ENCODE data around the gene WDR1.

Gene WDR1

GRCh38 chr4:10160281-10160856 lies 43.8 kb upstream of the WDR1 start:
- peak; percentile 47 for TF ChIP-seq CTCF (IDR thresholded peaks at IDR 0.05; ENCODE audit: control insufficient read depth, insufficient read depth, low read depth, low read length, missing control alignments)
- DNase-seq (ENCODE audit: low read depth): no peak
- no peak overlapping the region for H3K4me3 ChIP-seq (ENCODE audit: control insufficient read depth, low read depth, low read length)

GRCh38 chr4:10159671-10160070 lies 43.1 kb upstream of the WDR1 start:
- no peak for TF ChIP-seq CTCF (IDR thresholded peaks at IDR 0.05; ENCODE audit: control insufficient read depth, insufficient read depth, low read depth, low read length, missing control alignments)
- no peak overlapping the region for H3K4me3 ChIP-seq (ENCODE audit: control insufficient read depth, low read depth, low read length)
- no peak for DNase-seq (ENCODE audit: low read depth)

DNA sequence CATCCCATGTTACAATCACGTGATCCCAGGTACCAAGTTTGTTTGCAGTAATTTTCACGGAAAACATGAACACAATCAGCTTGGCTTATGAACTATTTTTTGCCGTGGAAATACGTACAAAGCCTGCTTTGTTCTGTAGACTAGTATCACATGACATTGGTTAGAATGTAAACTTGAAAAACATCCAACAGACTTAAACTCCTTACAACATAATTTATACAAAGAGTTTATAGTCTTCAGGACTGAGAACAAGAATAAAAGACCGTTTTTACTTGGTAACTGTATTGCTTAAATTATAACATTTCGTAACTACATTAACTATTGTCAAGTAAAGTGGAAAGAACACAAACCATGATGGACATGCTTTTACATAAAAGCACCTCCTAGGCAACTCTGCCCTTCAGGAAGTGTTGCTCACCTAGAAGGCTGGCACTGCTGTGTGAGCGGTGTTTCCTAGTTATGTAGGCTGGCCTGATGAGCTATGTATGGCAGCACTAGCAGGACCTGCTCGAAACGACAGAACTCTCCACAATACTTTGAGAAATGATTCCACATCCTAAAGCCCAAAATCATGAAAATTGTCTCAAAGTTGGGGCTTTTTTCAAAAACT lies 41.8 kb upstream of the WDR1 start:
- no peak for TF ChIP-seq CTCF (IDR thresholded peaks at IDR 0.05; ENCODE audit: control insufficient read depth, insufficient read depth, low read depth, low read length, missing control alignments)
- no peak overlapping the region for H3K4me3 ChIP-seq (ENCODE audit: control insufficient read depth, low read depth, low read length)
- no peak for DNase-seq (ENCODE audit: low read depth)

DNA sequence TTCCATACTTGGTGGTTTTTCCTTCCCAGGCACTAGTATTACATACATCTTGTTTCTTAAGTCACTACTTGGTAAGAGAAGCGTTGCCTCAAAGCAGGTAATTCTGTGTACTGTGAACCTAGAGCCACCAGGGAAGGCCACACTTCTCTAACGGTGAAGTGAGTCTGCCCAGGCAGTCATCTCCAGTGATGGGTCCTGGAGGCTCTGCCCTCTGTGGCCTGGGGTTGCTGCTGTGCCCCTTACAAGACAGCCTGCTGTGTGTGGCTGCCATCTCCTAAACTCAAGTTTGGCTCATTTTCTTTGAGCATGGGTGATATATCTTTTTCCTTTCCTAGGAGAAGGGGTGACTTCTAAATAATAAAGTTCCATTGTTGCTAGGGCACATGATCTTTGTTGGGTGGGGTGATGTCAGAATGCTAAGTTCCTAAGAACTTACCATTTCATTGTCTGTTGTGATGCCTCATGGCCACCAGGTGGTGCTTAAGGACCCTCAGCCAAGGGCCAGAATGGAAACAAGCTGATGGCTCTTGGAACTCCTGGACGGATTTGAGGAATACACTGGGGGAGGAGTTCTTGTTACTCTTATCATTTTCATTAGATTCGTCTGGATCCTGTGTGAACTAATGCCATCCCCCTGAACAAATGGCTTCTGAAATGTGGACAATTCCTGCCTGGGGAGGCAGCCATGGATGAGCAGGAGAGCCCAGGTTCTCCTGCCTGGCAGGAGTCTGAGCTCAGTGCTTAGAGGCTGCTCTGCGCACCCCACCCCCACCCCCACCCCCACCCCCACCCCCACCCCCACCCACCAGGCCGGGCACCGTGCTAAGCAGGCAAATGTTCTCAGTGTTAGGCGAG lies 41.1 kb upstream of the WDR1 start:
- H3K4me3 ChIP-seq (ENCODE audit: control insufficient read depth, low read depth, low read length): no peak overlapping the region
- DNase-seq (ENCODE audit: low read depth): no peak
- peak; percentile 85 for TF ChIP-seq CTCF (IDR thresholded peaks at IDR 0.05; ENCODE audit: control insufficient read depth, insufficient read depth, low read depth, low read length, missing control alignments)

GRCh38 chr4:10154241-10154640 lies 37.6 kb upstream of the WDR1 start:
- H3K4me3 ChIP-seq (ENCODE audit: control insufficient read depth, low read depth, low read length): no peak overlapping the region
- DNase-seq (ENCODE audit: low read depth): no peak
- no peak for TF ChIP-seq CTCF (IDR thresholded peaks at IDR 0.05; ENCODE audit: control insufficient read depth, insufficient read depth, low read depth, low read length, missing control alignments)

DNA sequence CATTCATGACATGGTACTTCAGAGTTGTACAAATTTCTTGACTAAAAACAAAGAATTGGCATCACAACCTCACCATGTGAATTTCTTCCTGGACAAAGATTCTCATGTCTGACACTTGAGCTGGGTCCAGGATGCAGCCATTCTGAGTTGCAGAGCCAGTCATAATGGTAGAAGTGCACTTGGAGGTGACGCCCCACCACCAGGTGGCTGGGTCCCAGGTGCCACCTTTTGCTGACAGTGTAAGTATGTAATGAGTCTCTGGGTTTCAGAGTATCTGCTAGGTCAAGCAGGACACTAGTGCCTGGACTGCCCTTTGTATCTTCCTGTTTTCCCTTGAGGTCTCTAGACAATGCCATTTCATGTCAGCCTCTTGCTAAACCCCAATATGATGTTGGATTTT lies 36.6 kb upstream of the WDR1 start:
- TF ChIP-seq CTCF (IDR thresholded peaks at IDR 0.05; ENCODE audit: control insufficient read depth, insufficient read depth, low read depth, low read length, missing control alignments): no peak

More for the DNA sequence above, 36.6 kb upstream of the WDR1 start:
- no peak for DNase-seq (ENCODE audit: low read depth)
- H3K4me3 ChIP-seq (ENCODE audit: control insufficient read depth, low read depth, low read length): no peak overlapping the region

Measured in AG09309 (cell line).